ENCODE results near the gene NCKIPSD.

NCKIPSD gene

DNA sequence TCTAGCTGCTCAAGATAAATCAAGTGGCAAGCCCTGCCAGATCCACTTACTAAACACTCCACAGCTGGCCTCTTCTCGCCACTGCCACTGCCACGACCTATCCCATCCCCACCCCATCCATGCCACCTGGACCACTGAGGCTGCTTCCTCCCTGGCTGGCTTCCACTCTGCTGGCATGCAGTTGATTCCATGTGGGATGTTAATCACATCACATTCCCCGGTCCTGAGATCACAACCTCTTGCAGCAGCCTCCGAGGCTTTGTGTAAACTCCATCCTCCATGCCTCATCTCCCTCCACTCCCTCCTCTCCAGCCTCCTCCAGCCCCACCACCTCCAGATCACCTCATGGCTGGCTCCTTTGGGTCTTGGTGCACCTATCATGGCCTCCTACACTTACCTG, 7.7 kb downstream of the NCKIPSD start:
- no peak for TF ChIP-seq EZH2 (IDR thresholded peaks at IDR 0.05; ENCODE audit: borderline replicate concordance, low read depth, low read length, severe bottlenecking)
- TF ChIP-seq, protein P1, sequence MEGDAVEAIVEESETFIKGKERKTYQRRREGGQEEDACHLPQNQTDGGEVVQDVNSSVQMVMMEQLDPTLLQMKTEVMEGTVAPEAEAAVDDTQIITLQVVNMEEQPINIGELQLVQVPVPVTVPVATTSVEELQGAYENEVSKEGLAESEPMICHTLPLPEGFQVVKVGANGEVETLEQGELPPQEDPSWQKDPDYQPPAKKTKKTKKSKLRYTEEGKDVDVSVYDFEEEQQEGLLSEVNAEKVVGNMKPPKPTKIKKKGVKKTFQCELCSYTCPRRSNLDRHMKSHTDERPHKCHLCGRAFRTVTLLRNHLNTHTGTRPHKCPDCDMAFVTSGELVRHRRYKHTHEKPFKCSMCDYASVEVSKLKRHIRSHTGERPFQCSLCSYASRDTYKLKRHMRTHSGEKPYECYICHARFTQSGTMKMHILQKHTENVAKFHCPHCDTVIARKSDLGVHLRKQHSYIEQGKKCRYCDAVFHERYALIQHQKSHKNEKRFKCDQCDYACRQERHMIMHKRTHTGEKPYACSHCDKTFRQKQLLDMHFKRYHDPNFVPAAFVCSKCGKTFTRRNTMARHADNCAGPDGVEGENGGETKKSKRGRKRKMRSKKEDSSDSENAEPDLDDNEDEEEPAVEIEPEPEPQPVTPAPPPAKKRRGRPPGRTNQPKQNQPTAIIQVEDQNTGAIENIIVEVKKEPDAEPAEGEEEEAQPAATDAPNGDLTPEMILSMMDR (IDR thresholded peaks at IDR 0.05; ENCODE audit: borderline replicate concordance, extremely low read depth, low read length, poor library complexity, severe bottlenecking) = no peak
- Histone ChIP-seq H4K20me1 (ENCODE audit: insufficient read depth, low read length) (no peaks in the 10 kb centered on the region; the same call in 1 of the 2 replicates), H3K4me3 (ENCODE audit: low read depth in 1 of 2, low read length in 2 of 2) (no peak overlapping the region), H3K27me3 (ENCODE audit: insufficient read depth, low read length, poor library complexity) (no peaks in the 10 kb centered on the region), H3K4me1 (ENCODE audit: insufficient read depth, low read length) (no peaks in the 10 kb centered on the region), H3K79me2 (ENCODE audit: insufficient read depth, low read length) (no peaks in the 10 kb centered on the region; the same call in 1 of the 2 replicates), H3K4me2 (ENCODE audit: insufficient read depth, low read length) (no peak overlapping the region), H3K27ac (ENCODE audit: low read length) (no peak overlapping the region), H3K9ac (ENCODE audit: low read depth, low read length) (no peak overlapping the region), H2AFZ (ENCODE audit: low read depth, low read length) (no peak overlapping the region), H3K36me3 (ENCODE audit: insufficient read depth, low read length) (peaks cover 70% of the 10 kb centered on the region), H3K9me3 (ENCODE audit: insufficient read depth, low read length, severe bottlenecking) (no peaks in the 10 kb centered on the region)
- DNase-seq (no peak), ATAC-seq (ENCODE audit: insufficient read depth, low read depth) (no peak)

DNA sequence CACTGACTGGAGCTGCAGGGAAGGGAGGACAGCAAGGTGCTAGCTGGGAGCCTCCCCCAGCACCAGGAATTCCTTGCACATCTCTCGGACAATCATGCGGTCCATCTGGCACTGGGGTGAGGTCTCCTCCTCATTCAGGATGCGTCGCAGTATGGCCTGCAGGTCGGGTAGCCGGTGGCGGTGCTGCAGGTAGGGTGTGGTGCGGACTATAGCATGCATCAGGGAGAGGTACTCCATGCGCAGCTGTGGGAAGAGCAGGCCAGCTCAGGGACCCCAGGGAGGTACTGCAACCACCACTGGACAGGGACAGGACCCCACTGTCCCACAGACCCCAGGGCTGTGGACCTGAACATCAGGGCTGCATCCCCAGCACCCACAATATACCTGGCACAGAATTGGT, 11.2 kb downstream of the NCKIPSD start:
- Histone ChIP-seq H3K36me3 (ENCODE audit: insufficient read depth, low read length) (peaks cover 41% of the 10 kb centered on the region), H3K9me3 (ENCODE audit: insufficient read depth, low read length, severe bottlenecking) (no peaks in the 10 kb centered on the region), H4K20me1 (ENCODE audit: insufficient read depth, low read length) (0 out of 2 replicates have a peak, but pooled peaks cover 4% of the 10 kb centered on the region), H3K27me3 (ENCODE audit: insufficient read depth, low read length, poor library complexity) (no peaks in the 10 kb centered on the region), H3K4me3 (ENCODE audit: low read depth in 1 of 2, low read length in 2 of 2) (no peak overlapping the region), H3K9ac (ENCODE audit: low read depth, low read length) (no peak overlapping the region), H3K27ac (ENCODE audit: low read length) (no peak overlapping the region), H3K4me2 (ENCODE audit: insufficient read depth, low read length) (no peak overlapping the region), H2AFZ (ENCODE audit: low read depth, low read length) (no peak overlapping the region), H3K4me1 (ENCODE audit: insufficient read depth, low read length) (no peaks in the 10 kb centered on the region), H3K79me2 (ENCODE audit: insufficient read depth, low read length) (no peaks in the 10 kb centered on the region)
- no peak for TF ChIP-seq EZH2 (IDR thresholded peaks at IDR 0.05; ENCODE audit: borderline replicate concordance, low read depth, low read length, severe bottlenecking)
- TF ChIP-seq, protein P1 (IDR thresholded peaks at IDR 0.05; ENCODE audit: borderline replicate concordance, extremely low read depth, low read length, poor library complexity, severe bottlenecking) = no peak
- no peak for ATAC-seq (ENCODE audit: insufficient read depth, low read depth)
- no peak for DNase-seq

DNA sequence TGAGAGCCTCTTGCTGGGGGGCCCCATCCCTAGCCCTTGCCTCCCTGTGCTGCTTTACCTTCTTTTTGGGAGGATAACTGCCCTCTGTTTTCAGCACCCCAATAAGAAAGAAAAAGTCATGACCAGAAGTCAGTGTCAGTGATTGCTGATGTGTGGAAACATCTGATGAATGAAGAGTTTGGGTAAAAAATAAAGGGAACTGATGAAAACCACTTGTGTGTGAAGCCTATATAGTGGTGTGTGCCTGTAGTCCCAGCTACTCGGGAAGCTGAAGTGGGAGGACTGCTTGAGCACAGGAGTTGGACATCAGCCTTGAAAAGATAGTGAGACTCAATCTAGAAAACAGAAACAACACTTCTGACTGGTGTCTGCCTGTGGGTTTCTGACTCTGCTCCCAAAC, 13.2 kb downstream of the NCKIPSD start:
- DNase-seq = no peak
- H3K9ac ChIP-seq (ENCODE audit: low read depth, low read length) = no peak overlapping the region
- H3K79me2 ChIP-seq (ENCODE audit: insufficient read depth, low read length) = no peaks in the 10 kb centered on the region
- H4K20me1 ChIP-seq (ENCODE audit: insufficient read depth, low read length) = 0 out of 2 replicates have a peak, but pooled peaks cover 4% of the 10 kb centered on the region
- H3K27me3 ChIP-seq (ENCODE audit: insufficient read depth, low read length, poor library complexity) = no peaks in the 10 kb centered on the region
- TF ChIP-seq EZH2 (IDR thresholded peaks at IDR 0.05; ENCODE audit: borderline replicate concordance, low read depth, low read length, severe bottlenecking) = no peak
- TF ChIP-seq, protein P1 (IDR thresholded peaks at IDR 0.05; ENCODE audit: borderline replicate concordance, extremely low read depth, low read length, poor library complexity, severe bottlenecking) = no peak
- H2AFZ ChIP-seq (ENCODE audit: low read depth, low read length) = no peak overlapping the region
- no peak overlapping the region for H3K4me2 ChIP-seq (ENCODE audit: insufficient read depth, low read length)
- H3K4me1 ChIP-seq (ENCODE audit: insufficient read depth, low read length) = no peaks in the 10 kb centered on the region
- peaks cover 21% of the 10 kb centered on the region for H3K36me3 ChIP-seq (ENCODE audit: insufficient read depth, low read length)
- no peaks in the 10 kb centered on the region for H3K9me3 ChIP-seq (ENCODE audit: insufficient read depth, low read length, severe bottlenecking)
- H3K4me3 ChIP-seq (ENCODE audit: low read depth in 1 of 2, low read length in 2 of 2) = no peak overlapping the region
- no peak overlapping the region for H3K27ac ChIP-seq (ENCODE audit: low read length)
- no peak for ATAC-seq (ENCODE audit: insufficient read depth, low read depth)

DNA sequence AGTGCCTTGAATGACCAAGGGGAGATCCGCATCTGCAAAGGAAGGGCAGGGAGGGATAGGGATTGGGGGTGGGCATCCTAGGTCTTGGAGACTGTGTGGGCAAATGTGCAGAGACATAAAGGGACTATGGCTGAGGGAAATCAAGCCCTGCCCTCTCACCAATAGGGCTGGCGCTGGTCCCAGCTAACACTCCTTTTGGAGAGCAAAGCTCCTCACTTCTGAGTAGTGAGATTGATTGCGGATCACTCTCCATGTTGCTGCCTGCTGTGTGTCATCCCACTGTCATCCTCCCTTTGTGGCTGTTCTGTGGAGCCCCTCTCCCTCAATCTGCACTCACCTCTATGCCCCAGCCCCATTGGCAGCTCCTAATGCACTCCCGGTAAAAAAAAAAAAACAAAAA, 20.8 kb downstream of the NCKIPSD start:
- Histone ChIP-seq H4K20me1 (ENCODE audit: insufficient read depth, low read length) (no peaks in the 10 kb centered on the region), H3K36me3 (ENCODE audit: insufficient read depth, low read length) (peaks cover 5% of the 10 kb centered on the region; the same call in 1 of the 2 replicates), H3K9me3 (ENCODE audit: insufficient read depth, low read length, severe bottlenecking) (no peaks in the 10 kb centered on the region), H3K4me1 (ENCODE audit: insufficient read depth, low read length) (no peaks in the 10 kb centered on the region), H3K27me3 (ENCODE audit: insufficient read depth, low read length, poor library complexity) (no peaks in the 10 kb centered on the region), H2AFZ (ENCODE audit: low read depth, low read length) (no peak overlapping the region), H3K4me3 (ENCODE audit: low read depth in 1 of 2, low read length in 2 of 2) (no peak overlapping the region), H3K9ac (ENCODE audit: low read depth, low read length) (no peak overlapping the region), H3K27ac (ENCODE audit: low read length) (no peak overlapping the region), H3K79me2 (ENCODE audit: insufficient read depth, low read length) (no peaks in the 10 kb centered on the region), H3K4me2 (ENCODE audit: insufficient read depth, low read length) (no peak overlapping the region)
- no peak for ATAC-seq (ENCODE audit: insufficient read depth, low read depth)
- TF ChIP-seq, protein P1 (IDR thresholded peaks at IDR 0.05; ENCODE audit: borderline replicate concordance, extremely low read depth, low read length, poor library complexity, severe bottlenecking) = no peak
- TF ChIP-seq EZH2 (IDR thresholded peaks at IDR 0.05; ENCODE audit: borderline replicate concordance, low read depth, low read length, severe bottlenecking) = no peak
- DNase-seq = no peak
